ENCODE results near the gene WNK2.
"Not testable (repeated sequence)": the region's sequence is repeated elsewhere in the genome, so short reads cannot be mapped to it uniquely, and the experiment has no call there.

Gene WNK2

GRCh38 chr9:93366119-93366447 lies 182.1 kb downstream of the WNK2 start:
- H3K4me3 ChIP-seq (ENCODE audit: low read depth, low read length), result no peak overlapping the region
- DNase-seq (ENCODE audit: low read depth), result no peak

DNA sequence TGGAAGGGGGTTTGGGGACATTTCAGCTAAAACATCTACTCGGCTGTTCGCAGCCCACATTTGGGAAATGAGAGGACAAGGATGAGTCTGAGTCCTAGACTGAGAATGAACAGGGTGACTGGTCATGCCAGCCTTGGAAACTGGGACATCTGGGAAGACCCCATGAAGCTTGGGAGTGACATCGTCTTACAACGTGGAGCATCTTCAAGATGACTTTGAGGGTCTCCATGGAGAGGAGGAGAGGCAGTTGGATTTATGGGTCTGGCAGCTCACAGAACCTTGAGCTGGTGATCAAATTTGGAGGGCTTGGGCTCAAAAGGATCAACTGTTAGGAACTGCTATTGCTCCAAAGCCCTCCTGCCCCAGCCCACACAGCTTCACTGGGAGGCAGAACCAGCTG lies 182.5 kb downstream of the WNK2 start:
- DNase-seq (ENCODE audit: low read depth); H3K4me3 ChIP-seq (ENCODE audit: low read depth, low read length): not testable (repeated sequence)

DNA sequence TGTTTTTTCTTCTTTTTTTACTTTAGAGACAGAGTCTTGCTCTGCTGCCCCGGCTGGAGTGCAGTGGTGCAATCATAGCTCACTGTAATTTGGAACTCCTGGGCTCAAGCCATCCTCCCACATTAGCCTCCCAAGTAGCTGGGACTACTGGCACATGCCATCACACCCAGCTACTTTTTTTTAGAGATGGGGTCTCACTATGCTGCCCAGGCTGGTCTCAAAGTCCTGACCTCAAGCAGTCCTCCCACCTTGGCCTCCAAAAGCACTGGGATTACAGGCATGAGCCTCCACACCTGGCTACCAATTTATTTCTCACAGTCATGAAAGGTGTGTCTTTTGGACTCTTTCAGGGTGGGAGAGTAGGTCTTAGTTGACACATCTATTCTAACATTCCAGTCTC lies 184.5 kb downstream of the WNK2 start:
- DNase-seq (ENCODE audit: low read depth), result no peak
- no peak overlapping the region for H3K4me3 ChIP-seq (ENCODE audit: low read depth, low read length)

DNA sequence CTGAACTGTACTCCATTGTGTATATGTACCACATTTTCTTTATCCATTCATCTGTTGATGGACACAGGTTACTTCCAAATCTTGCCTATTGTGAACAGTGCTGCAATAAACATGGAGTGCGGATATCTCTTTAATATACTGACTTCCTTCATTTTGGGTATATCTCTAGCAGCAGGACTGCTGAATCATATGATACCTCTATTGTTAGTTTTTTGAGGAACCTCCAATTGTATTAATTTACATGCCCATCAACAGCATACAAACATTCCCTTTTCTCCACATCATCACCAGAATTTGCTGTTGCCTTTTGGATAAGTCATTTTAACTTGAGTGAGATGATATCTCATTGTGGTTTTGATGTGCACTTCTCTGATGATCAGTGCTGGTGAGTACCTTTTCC lies 185.7 kb downstream of the WNK2 start:
- no peak for DNase-seq (ENCODE audit: low read depth)
- H3K4me3 ChIP-seq (ENCODE audit: low read depth, low read length), result no peak overlapping the region
